HG02884 (cell line): ENCODE results near the gene OLA1.

ENCODE experiments used
- ATAC-seq: cut with Tn5 transposase; IDR thresholded peaks from one replicate; pipeline ENCODE4 v1.9.1; 2021; ENCODE audit warnings: mild to moderate bottlenecking, moderate library complexity; ENCODE audit not compliant: unreplicated experiment

Gene OLA1

DNA sequence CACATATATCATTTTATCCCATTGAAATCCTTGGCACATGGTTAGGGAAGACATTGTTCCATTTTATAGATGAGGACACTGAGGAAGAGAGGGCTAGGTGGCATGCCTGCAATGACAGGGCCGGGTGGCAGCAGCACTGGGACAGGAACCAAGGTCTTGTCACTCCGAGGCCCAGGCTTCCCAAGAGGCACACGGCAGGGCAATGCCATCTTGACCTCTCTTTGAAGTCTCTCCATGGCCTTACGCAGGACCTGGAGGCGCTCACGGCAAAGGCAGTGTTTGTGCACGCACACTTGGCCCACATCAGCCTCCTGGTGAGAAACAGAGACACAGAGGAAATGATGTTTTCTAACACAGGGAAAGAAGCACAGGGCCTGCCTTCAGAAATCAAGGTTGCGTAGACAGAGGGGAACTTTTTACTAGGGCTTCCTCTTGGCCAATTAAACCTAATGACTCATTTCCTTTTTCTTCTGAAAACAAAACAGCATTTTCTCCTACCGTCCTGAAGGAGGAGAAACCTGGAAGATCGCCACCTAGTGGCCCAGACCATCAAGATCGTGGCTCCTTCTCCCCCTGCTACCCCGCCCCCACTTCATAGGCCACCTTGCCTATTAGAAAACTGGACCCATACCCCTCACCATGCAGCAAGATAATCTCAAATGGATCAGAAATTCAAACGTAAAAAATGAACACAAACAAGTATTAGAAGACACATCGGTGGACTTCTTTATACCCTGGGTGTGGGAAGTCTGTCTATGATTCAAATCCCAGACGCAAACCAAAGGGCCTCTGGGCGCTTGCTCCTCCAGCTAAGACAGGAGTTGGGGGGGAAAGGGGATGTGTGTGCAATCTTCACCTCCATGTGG is 208.5 kb downstream of the OLA1 start:
- ATAC-seq: peak; percentile 90

DNA sequence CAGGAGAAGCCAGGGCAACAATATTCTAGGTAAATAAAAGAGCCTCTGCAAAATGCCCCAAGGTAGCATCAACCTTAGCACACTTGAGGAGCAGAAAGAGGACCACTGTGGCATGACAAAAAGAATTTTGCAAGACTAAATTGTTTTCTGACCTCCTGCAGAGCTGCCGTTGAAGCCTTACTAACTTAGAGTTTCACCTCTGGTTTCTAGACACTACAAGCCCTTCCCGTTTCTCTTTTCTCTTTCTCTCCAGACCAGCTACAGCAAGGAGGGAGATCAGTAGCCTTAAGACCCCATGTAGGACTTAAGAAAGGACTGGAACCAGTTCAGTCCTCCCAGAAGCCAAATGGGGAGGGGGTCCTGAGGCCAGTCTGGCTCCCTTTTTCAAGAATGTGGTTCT is 209.9 kb downstream of the OLA1 start:
- no peak for ATAC-seq

DNA sequence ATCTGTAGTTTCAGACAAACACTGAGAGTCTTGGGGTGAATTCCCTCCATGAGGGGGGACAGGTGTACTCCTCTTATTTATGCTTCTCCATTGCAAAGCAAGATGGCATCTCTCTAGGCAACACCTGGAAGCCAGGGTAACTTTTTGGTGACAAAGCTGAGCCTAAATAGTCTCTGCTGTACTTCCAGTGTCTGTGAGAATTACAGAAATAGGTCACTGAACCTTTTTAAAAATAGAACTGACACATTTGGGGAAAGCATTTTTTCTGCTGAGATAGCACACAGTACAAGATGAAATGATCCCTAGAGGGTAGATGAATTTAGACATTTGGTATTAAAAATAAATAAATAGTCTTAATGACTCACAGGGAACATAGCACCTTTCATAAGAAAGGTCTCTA is 211.5 kb downstream of the OLA1 start:
- ATAC-seq: no peak

- no peak for ATAC-seq
These were observed 212.2 kb downstream of the OLA1 start for GRCh38 chr2:174035981-174036742.

- ATAC-seq: no peak
These were observed 213.2 kb downstream of the OLA1 start for GRCh38 chr2:174035117-174035635.

GRCh38 chr2:174033163-174033550 is 215.2 kb downstream of the OLA1 start:
- ATAC-seq: no peak

GRCh38 chr2:174031226-174031625 is 217.1 kb downstream of the OLA1 start:
- no peak for ATAC-seq

GRCh38 chr2:174028935-174029334 is 219.4 kb downstream of the OLA1 start:
- ATAC-seq: no peak

DNA sequence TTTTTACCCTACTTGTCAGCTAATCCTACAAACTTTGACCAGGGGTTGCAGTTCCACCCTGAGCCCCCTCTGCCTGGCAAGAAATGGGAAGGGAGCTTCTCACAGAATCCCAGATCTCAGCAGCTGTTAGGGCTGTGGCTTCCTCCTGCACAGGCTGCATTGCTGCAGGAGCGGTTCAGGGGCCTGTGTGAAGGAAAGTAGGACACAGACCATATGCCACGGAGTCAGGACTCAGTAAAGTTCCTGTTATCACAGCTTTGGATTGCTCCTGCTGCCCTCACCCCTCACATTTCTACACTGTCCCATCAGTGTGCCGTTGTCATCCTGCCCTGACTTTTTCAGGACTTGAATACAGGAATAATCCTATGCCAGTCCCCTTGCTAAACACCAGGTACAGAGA is 220.4 kb downstream of the OLA1 start:
- ATAC-seq: no peak

- no peak for ATAC-seq
These were observed 222.0 kb downstream of the OLA1 start for GRCh38 chr2:174026122-174026845.

DNA sequence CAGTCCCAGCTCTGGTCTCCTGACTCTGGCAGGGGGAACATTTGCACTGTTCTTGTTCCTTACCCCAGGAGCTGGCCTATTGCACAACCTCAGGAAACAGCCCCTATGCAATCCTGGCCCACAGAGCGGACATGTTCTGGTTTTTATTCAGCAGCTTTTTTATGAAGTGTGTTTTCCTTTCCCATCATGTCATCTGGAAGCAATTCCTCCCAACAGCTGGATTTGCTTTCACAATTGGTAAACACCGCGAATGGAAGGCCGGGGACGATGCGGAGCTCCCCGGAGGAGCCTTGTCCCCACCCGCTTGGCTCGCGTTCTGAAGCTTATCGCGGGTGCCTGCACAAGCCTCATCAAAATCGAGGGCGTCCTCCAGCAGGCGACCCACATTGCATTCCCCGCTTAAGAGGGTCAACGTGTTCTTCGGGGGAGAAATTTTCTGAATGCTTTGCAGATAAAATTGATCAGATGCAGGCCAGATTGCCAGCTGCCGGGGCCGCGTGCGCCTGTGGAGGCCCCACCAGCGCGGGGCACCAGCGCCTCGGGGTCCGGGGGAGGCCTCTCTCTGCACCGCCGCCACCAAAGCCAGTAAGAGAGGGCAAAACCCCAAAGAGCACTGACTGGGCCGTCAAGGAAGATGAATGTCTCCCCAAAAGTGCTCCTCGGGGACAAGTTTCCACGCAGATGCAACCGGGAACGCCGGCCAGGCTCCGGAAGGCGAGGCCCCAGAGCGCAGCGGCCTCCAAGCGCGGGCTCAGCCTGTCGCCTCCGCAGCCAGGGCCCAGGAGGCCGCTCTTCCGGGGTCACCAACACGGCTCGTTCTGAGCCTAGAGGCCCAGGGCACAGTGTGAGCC is 222.8 kb downstream of the OLA1 start:
- no peak for ATAC-seq

DNA sequence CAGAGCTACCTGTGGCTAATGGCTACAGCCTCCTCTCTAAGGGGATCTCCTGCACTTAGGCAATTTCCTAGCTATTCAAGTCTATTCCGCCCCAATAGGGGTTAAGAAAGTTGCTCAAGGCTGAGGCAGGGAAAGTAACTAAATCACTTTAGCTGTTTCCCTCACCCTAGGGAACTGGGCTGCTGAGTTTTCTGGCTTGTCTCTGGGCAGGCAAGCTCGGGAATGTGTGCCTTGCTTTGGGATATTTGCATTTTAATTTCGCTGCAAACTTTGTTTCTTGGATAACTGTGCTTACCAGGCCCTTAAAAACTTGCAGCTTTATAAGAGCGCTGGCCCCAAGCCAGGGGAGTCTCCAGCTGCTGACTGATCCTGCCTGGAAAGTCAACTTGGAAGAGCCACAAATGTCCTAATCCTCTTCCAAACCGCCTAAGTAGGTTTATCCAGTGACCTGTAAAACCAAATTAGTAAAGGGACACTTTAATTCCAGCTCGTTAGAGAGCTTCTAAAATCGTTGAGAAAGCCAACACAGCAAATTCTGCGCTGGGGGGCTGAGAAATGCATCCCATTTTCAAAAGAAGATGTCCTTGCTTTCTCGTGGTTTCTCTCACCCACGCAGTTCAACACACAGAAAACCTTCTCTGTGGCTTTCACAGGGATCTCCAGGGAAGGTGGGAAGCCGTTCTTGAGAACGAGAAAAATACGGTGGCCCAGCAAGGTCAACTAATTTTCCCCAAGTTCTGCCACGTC is 223.6 kb downstream of the OLA1 start:
- ATAC-seq: no peak

GRCh38 chr2:174023591-174024523 is 224.5 kb downstream of the OLA1 start:
- ATAC-seq: no peak
